ENCODE measurements around the gene MSGN1.

DNA sequence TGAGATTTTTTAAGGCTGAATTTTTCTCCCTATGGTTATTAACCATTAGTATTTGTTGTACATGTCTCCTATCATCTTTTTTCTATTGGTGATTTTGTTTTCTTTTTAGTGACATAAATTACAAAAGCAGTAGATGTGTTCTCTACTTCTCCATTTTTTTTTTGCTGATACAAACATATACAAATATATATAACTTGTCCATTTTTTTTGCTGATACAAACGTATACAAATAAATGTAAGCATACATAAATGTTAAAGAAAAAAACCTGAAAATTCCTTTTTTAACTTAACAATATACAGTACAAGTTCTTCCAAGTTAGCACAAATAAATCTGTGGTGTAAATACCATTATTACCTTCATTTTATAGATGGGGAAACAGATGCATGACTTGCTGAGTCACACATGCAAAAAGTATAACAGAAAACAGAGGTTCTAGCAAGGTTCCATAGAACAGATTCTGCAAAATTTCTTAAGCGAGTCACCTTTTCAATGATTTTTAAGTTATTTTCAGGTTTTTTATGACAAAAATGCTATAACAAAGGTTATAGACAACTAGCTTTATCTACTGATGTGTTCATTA lies 2.1 kb downstream of the MSGN1 start:
- TF ChIP-seq, protein P1, sequence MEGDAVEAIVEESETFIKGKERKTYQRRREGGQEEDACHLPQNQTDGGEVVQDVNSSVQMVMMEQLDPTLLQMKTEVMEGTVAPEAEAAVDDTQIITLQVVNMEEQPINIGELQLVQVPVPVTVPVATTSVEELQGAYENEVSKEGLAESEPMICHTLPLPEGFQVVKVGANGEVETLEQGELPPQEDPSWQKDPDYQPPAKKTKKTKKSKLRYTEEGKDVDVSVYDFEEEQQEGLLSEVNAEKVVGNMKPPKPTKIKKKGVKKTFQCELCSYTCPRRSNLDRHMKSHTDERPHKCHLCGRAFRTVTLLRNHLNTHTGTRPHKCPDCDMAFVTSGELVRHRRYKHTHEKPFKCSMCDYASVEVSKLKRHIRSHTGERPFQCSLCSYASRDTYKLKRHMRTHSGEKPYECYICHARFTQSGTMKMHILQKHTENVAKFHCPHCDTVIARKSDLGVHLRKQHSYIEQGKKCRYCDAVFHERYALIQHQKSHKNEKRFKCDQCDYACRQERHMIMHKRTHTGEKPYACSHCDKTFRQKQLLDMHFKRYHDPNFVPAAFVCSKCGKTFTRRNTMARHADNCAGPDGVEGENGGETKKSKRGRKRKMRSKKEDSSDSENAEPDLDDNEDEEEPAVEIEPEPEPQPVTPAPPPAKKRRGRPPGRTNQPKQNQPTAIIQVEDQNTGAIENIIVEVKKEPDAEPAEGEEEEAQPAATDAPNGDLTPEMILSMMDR (IDR thresholded peaks at IDR 0.05; ENCODE audit: insufficient read depth, low read depth, low read length): no peak
- no peak for TF ChIP-seq EZH2 (IDR thresholded peaks at IDR 0.05; ENCODE audit: insufficient read depth, low read length)

Measured in astrocyte (in vitro differentiated cells and primary cell).